Activated T-cell treated with anti-CD3 and anti-CD28 coated beads, Interleukin-2, amount 50 U/mL, for 4 hours (primary cell): Measurements from ENCODE around the gene PHEX. TPM values are rescaled to one million over a fixed set of nuclear protein-coding genes. Genes with fewer than 3 reads are reported as not detected.

Source experiments
- ATAC-seq, 2 donors: fragments of 200-7000 bp; cut with Tn5 transposase; one replicate each; pipeline ENCODE4 v1.10.0; 2021
- DNase-seq: peaks from one replicate; pipeline ENCODE4 v3.0.0-alpha.2; 2020
- H3K27me3 Mint-ChIP-seq: one replicate; pipeline ENCODE4 v1.8.0; 2021; ENCODE audit warnings: low read depth, mixed read lengths
- H3K36me3 Mint-ChIP-seq: one replicate; pipeline ENCODE4 v1.8.0; 2022; ENCODE audit warnings: mixed read lengths; ENCODE audit not compliant: insufficient read depth
- H3K4me1 Mint-ChIP-seq: one replicate; pipeline ENCODE4 v1.8.0; 2021; ENCODE audit warnings: low read depth, mixed read lengths
- H3K4me3 Mint-ChIP-seq: one replicate; pipeline ENCODE4 v1.8.0; 2021; ENCODE audit warnings: mild to moderate bottlenecking, moderate library complexity, mixed read lengths
- H3K9me3 Mint-ChIP-seq: one replicate; pipeline ENCODE4 v1.8.0; 2021; ENCODE audit warnings: mixed read lengths
- total RNA-seq, 3 donors: library from RNA; stranded (reverse); gene quantifications; one replicate each; pipeline ENCODE4 v1.2.1, GENCODE V29; 2021

PHEX gene
- total RNA-seq = 1 to 10 TPM; 3.0 to 8.0 (median 4.7) TPM

DNA sequence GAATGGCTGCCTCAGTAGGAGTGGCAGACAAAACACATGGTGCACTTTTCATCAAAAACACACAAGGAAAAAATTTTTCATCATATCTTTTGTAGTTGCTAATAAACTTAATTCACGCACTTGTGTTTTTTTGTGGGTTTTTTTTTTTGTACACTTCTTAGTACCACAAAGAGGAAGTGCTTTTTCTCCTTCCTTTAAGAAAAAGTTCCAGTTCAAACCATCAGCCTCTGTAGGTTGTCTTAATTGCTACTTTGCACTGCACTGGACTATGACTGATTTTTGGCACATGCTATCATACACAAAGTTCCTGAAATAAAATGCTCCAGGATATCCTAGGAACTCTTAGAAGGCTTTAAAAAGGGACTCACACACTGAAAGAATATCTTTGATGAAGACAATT, at the start of gene PHEX:
Gene PHEX (plus strand): TSS at position 242 of the 400 bp plus-strand sequence. CDS start 681 bp downstream, outside the sequence.
- H3K36me3 Mint-ChIP-seq = no peaks in the 10 kb centered on the region
- ATAC-seq = no peak
- H3K4me3 Mint-ChIP-seq = no peak within 1 kb of the TSS
- no peaks in the 10 kb centered on the region for H3K27me3 Mint-ChIP-seq
- H3K4me1 Mint-ChIP-seq = peaks cover 12% of the 10 kb centered on the region
- no peaks in the 10 kb centered on the region for H3K9me3 Mint-ChIP-seq
- no peak for DNase-seq

DNA sequence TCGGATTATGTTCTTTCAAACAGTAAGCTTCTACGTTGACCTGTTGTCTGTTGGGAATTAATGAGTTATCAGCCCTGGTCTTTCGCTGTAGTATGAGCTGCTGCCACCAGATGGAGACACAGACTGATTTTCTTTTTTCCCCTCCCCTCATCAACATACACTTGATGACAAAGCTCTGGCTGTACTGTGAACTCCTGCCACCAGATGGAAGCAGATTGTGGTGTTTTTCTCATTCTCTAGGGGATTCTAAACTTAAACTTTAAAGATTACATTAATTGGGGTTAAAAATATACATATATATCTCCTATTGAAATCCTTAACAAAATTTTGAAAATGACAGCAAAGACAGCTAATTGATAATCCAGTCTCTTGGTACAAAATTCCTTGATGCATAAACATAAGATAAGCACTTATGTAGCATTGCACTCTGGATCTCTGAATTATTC, 46.8 kb upstream of the PHEX start:
- Mint-ChIP-seq H3K4me1 (peaks cover 18% of the 10 kb centered on the region), H3K27me3 (no peaks in the 10 kb centered on the region), H3K36me3 (peaks cover 9% of the 10 kb centered on the region), H3K9me3 (no peaks in the 10 kb centered on the region), H3K4me3 (no peak overlapping the region)
- ATAC-seq (peak; percentile 89), DNase-seq (peak; percentile 64)

DNA sequence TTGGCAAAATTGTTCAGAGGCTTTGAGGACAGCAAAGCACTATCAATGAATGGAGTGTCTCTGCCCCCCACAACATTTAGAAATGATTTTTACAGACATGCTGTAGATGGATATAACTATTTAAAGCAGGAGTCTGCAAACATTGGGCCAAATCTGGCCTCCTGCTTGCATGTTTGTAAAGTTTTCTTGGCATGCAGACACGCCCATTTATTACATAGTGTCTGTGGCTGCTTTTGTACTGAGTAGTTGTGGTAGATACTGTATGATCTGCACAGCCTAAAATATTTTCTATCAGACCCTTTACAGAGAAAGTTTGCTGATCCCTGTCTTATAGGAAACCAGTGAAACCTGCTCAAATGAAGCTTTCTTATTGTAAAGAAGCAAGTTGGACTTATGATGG, 45.5 kb upstream of the PHEX start:
- Mint-ChIP-seq H3K4me1 (peaks cover 23% of the 10 kb centered on the region), H3K9me3 (no peaks in the 10 kb centered on the region), H3K27me3 (no peaks in the 10 kb centered on the region), H3K36me3 (peaks cover 9% of the 10 kb centered on the region), H3K4me3 (no peak overlapping the region)
- no peak for ATAC-seq
- no peak for DNase-seq

DNA sequence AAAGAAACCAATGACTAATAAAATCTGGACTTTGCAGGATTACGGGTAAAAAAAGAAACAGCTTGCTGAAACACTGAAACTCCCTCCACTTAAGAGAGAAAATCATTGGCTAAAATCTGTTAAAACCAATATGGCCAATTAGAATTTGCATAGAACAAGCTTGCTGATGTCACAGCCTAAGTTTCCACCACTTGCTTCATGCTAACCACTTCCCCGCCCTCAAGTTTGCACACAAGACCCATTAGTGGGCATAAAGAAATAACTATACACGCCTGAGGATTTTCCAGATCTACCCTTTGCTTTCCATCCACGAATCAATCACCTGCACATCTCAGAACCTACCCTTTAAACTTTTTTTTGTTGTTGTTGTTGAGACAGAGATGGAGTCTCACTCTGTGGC, 42.7 kb upstream of the PHEX start:
- Mint-ChIP-seq H3K36me3 (peaks cover 9% of the 10 kb centered on the region), H3K4me3 (no peak overlapping the region), H3K4me1 (peaks cover 25% of the 10 kb centered on the region), H3K27me3 (no peaks in the 10 kb centered on the region), H3K9me3 (no peaks in the 10 kb centered on the region)
- DNase-seq (no peak), ATAC-seq (peak; percentile 23 to 39)

DNA sequence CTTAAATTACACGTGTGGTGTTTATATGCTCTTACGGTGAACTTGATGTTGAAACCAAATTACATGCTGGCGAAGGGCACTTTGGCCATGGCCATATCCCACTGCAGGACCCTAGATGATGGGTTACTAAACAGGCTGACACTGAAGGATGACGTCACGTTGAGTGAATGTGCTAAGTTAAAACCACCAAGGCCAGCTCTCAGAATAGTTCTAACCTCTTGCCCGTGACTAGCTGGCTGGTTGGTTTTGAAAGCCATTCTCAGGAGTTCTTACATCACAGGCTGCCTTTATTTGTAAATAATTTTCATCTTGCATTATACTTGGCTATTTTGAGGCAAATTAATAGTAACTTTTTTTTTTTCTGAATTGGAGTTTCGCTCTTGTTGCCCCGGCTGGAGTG, 41.3 kb upstream of the PHEX start:
- ATAC-seq (no peak), DNase-seq (no peak)
- Mint-ChIP-seq H3K9me3 (no peaks in the 10 kb centered on the region), H3K27me3 (no peaks in the 10 kb centered on the region), H3K36me3 (peaks cover 5% of the 10 kb centered on the region), H3K4me1 (peaks cover 24% of the 10 kb centered on the region), H3K4me3 (no peak overlapping the region)

DNA sequence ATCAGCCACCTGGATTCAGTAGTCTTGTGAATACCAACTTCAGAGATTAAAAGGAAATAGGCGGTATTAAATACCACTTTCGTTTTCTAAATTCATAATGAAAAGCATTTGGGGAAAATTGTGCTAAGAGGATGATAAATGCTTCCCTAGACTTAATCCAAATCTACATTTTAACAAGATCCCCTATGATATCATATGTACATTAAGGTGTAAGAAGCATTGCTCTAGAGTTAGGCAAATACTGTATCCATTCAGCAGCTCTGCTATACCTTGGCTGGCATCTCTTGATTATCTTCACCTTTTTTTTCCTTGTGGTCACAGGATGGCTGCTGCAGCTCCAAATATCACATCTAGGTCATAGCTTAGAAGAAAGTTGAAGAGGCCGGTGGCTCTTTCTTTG, 40.6 kb upstream of the PHEX start:
- ATAC-seq (peak in 1 of 2 donors; percentile 18), DNase-seq (no peak)
- peaks cover 5% of the 10 kb centered on the region for H3K36me3 Mint-ChIP-seq
- H3K27me3 Mint-ChIP-seq = no peaks in the 10 kb centered on the region
- H3K9me3 Mint-ChIP-seq = no peaks in the 10 kb centered on the region
- H3K4me3 Mint-ChIP-seq = no peak overlapping the region
- peaks cover 28% of the 10 kb centered on the region for H3K4me1 Mint-ChIP-seq

DNA sequence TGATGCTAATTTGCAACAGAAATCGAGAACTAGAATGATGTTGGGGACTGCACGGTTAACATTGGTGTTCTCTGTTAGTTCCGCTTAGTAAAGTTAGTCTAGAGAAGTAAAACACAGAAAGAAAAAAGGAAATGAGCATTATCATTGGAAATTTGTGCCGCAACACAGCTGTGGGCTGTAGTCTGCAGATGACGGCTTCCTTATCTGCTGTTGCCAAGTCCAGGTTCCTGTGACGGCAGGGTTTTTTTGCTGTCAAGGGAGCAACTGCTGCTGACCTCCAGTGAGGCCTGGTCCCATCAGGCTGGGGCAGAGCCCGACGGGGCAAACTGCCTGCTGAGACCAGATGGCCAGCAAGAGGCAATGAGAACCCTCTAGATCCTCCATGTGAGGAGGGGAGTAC, 38.9 kb upstream of the PHEX start:
- ATAC-seq = no peak
- Mint-ChIP-seq H3K4me1 (peaks cover 31% of the 10 kb centered on the region), H3K4me3 (no peak overlapping the region), H3K27me3 (no peaks in the 10 kb centered on the region), H3K36me3 (peaks cover 5% of the 10 kb centered on the region), H3K9me3 (no peaks in the 10 kb centered on the region)
- no peak for DNase-seq

DNA sequence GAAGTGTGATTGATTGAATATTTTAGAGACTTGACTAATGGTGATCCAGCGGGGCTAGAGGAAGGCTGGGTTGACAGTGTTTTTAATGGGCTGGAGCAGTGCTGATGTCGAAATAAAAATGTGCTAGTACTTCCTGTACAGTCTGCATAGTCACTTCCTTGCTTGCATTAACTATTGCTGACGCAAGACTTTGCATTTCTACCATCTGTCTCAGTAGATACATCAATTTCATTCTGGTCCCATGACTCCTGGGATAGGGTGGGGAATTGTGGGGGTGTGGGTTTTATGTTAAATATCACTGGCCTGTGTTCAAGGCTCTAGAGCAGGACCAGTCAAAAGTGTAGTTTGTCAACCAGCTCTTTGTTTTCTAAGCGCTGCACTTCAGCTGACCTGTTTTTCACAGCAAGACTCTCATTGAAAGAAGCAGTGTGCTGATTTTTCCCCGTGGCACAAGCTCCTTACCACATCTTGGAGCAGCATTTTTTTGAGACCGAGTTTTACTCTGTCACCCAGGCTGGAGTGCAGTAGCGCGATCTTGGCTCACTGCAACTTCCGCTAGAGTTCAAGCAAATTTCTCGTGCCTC, 35.2 kb upstream of the PHEX start:
- Mint-ChIP-seq H3K4me3 (no peak overlapping the region), H3K27me3 (no peaks in the 10 kb centered on the region), H3K9me3 (no peaks in the 10 kb centered on the region), H3K36me3 (no peaks in the 10 kb centered on the region), H3K4me1 (peaks cover 10% of the 10 kb centered on the region)
- ATAC-seq = no peak
- DNase-seq = no peak

DNA sequence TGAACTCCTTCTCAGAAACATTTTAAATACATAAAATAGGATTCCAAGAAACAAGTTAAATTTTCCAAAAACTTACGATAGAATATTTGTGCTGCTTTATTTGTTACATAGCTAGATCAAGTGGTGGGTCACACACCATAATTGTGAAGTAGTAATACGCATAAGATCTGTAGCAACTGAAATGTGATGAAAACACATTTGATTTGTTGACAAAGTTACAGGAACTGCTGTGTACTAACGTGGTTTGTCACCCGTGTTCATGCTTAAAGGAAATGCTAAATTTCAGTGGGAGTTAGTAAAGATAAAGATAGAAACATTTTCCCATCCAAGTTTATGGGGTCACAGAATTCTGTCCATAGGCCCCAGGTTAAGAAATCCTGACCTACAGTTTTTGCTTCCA, 34.1 kb upstream of the PHEX start:
- Mint-ChIP-seq H3K4me1 (peaks cover 10% of the 10 kb centered on the region), H3K27me3 (no peaks in the 10 kb centered on the region), H3K4me3 (no peak overlapping the region), H3K36me3 (no peaks in the 10 kb centered on the region), H3K9me3 (no peaks in the 10 kb centered on the region)
- no peak for ATAC-seq
- DNase-seq = no peak

DNA sequence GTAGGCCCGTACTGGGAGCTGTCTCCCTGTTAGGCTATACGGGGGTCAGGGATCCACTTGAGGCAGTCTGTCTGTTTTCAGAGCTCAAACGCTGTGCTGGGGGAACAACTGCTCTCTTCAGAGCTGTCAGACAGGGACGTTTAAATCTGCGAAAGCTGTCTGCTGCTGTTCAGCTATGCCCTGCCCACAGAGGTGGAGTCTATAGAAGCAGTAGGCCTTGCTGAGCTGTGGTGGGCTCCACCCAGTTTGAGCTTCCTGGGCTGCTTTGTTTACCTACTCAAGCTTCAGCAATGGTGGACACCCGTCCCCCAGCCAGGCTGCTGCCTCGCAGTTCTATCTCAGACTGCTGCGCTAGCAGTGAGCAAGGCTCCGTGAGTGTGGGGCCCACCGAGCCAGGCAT, 27.3 kb upstream of the PHEX start:
- no peaks in the 10 kb centered on the region for H3K27me3 Mint-ChIP-seq
- no peaks in the 10 kb centered on the region for H3K9me3 Mint-ChIP-seq
- no peaks in the 10 kb centered on the region for H3K4me1 Mint-ChIP-seq
- ATAC-seq (no peak), DNase-seq (no peak)
- peaks cover 4% of the 10 kb centered on the region for H3K36me3 Mint-ChIP-seq
- H3K4me3 Mint-ChIP-seq = no peak overlapping the region

DNA sequence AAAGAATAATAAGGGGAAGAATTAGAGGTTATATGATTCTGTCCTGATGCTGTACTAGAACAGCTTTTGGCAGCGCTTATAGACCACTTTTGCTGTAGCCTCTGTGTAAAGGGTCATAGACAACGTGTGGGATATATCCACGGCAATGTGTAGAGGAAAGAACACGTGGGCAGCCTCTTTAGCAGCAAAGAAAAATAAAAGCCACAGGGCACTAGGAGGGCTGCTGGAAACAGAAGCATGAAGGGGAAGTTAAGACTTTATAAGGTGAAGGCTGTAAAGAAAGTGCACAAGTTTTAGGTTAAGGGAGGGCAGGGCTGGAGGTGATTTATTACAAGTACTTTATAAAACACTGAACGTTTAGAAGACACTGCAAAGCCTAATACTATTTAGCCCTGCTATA, 20.1 kb upstream of the PHEX start:
- Mint-ChIP-seq H3K36me3 (no peaks in the 10 kb centered on the region), H3K4me3 (no peak overlapping the region), H3K27me3 (no peaks in the 10 kb centered on the region), H3K4me1 (no peaks in the 10 kb centered on the region), H3K9me3 (no peaks in the 10 kb centered on the region)
- DNase-seq (no peak), ATAC-seq (no peak)

DNA sequence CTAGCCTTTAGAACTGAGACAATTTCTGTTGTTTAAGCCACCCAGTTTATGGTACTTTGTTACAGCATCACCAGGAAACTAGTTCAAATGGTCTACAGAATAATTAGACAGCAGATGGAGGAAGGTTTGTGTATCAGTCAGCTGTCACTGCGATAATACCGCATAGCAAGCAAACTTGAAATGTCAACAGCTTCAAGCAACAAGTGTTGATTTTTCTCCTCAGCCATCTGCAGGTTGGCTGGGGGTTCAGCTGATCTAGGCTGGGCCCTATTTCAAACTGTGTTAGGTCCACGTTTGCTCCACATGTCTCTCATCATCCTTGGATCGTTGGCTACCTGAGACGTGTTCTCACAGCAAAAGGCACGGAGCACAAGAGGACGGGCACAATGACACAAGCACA, 19.2 kb upstream of the PHEX start:
- H3K4me1 Mint-ChIP-seq = no peaks in the 10 kb centered on the region
- no peak overlapping the region for H3K4me3 Mint-ChIP-seq
- ATAC-seq (no peak), DNase-seq (no peak)
- no peaks in the 10 kb centered on the region for H3K27me3 Mint-ChIP-seq
- no peaks in the 10 kb centered on the region for H3K36me3 Mint-ChIP-seq
- no peaks in the 10 kb centered on the region for H3K9me3 Mint-ChIP-seq

DNA sequence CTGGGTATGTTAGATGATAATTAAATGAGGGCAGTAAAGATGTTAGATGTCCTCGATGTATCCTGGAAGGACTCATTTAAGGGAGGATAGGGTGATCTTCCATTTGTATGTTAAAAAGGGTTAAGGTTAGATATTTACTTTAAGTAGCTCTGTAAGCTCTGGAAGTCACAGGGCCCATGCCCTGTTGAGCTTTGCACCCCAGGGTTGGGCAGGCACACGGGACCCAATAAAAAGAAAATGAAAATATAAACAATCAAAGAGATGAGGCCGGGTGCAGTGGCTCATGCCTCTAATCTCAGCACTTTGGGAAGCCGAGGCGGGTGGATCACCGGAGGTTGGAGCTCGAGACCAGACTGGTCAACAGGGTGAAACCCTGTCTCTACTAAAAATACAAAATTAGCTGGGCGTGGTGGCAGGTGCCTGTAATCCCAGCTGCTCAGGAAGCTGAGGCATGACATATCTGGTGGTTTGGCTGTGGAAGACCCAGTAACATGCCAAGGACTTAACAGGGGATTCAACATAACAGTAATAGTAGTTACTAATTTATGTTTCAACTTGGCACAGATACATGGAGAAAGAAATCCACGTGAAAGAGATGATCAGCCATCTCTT, 16.9 kb upstream of the PHEX start:
- H3K4me1 Mint-ChIP-seq = no peaks in the 10 kb centered on the region
- DNase-seq (no peak), ATAC-seq (no peak)
- no peaks in the 10 kb centered on the region for H3K27me3 Mint-ChIP-seq
- H3K9me3 Mint-ChIP-seq = no peaks in the 10 kb centered on the region
- no peaks in the 10 kb centered on the region for H3K36me3 Mint-ChIP-seq
- H3K4me3 Mint-ChIP-seq = no peak overlapping the region

DNA sequence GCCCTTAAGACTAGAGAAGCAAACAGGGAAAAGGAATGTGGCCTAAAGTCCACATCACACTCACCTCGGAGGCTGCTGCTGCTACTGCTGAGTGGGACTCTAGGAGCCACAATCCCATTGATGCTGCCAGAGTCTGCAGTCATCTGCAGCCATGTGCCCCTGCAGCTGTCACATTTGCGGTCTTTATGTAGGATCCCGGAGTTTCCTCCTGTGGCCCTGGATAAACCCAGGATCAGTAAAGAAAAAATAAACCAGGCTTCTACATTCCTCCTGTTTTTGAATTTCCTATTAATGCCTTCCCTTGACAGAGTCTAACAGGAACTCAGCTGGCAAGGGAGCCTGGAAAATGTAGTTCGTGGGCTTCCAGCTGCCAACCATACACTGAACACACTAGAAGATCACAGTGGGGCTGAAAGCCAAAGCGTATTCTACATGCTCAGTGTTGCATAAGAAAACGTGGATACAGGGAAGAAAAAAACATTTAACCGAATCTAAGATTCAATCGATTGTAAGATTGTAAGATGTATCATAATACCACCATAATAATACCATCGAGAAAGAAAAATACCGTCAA, 10.3 kb upstream of the PHEX start:
- no peaks in the 10 kb centered on the region for H3K36me3 Mint-ChIP-seq
- no peaks in the 10 kb centered on the region for H3K9me3 Mint-ChIP-seq
- DNase-seq (no peak), ATAC-seq (no peak)
- H3K4me1 Mint-ChIP-seq = no peaks in the 10 kb centered on the region
- H3K27me3 Mint-ChIP-seq = no peaks in the 10 kb centered on the region
- H3K4me3 Mint-ChIP-seq = no peak overlapping the region

DNA sequence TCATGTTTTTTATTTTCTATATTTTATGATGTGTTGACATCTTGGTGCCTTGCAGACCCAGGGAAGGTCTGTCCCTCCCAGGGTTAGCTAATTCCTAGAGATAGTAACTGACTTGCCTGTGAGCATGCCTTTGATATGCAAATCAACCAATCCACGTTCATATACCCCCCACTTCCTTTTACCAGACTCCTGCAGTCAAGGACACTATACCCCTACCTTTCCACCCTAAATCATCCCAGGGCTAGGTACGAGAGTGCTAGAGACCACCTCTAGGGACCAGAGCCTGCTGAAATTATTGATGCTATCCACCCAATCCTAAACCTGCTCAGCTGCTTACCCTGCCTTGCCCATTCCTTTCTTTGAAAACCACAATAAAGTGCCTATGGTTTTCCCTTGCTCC, 7.5 kb upstream of the PHEX start:
- ATAC-seq = no peak
- H3K27me3 Mint-ChIP-seq = no peaks in the 10 kb centered on the region
- no peaks in the 10 kb centered on the region for H3K9me3 Mint-ChIP-seq

More for the DNA sequence above, 7.5 kb upstream of the PHEX start:
- Mint-ChIP-seq H3K4me1 (peaks cover 6% of the 10 kb centered on the region), H3K4me3 (no peak overlapping the region), H3K36me3 (no peaks in the 10 kb centered on the region)
- DNase-seq = no peak
